Uterus (tissue), 2 donors: Measurements from ENCODE around the gene PEAR1.

ENCODE experiments used
- CTCF ChIP-seq, 4 experiments: fragments of 200-600 bp in 2 of 4; fragments of 450-650 bp in 2 of 4; sonication (generic) in 2 of 4; IDR thresholded peaks; one replicate each; pipeline ENCODE4 v1.5.1; 2016 to 2019; ENCODE audit warnings: antibody characterized with exemption in 4 of 4, mild to moderate bottlenecking in 2 of 4, moderate library complexity in 1 of 4
- POLR2A ChIP-seq, 2 donors: fragments of 450-650 bp; IDR thresholded peaks; one replicate each; pipeline ENCODE4 v1.6.1; 2016; ENCODE audit warnings: antibody characterized with exemption in 2 of 2, mild to moderate bottlenecking in 1 of 2, moderate library complexity in 1 of 2

- TF ChIP-seq CTCF (IDR thresholded peaks at IDR 0.05) (no peak), POLR2A (IDR thresholded peaks at IDR 0.05) (peak; percentile 38 to 53)
Observed at GRCh38 chr1:156893048-156893953, at the start of gene PEAR1.
